ENCODE data around the gene OTX2.

The OTX2 gene

GRCh38 chr14:56854325-56854724 lies 44.0 kb upstream of the OTX2 start:
- no peak overlapping the region for H3K27ac ChIP-seq (replicated peaks; ENCODE audit: low read length)
- no peak overlapping the region for H2BK12ac ChIP-seq (ENCODE audit: low read length)
- no peak overlapping the region for H2BK120ac ChIP-seq (ENCODE audit: low read depth, low read length)
- H3K4me1 ChIP-seq (ENCODE audit: control insufficient read depth in 2 of 2, insufficient read depth in 1 of 2, low read depth in 1 of 2, low read length in 2 of 2) = peaks cover 7 to 13% of the 10 kb centered on the region in 2 donors
- H4K91ac ChIP-seq (ENCODE audit: low read depth, low read length, poor library complexity) = no peak overlapping the region
- no peak for DNase-seq (ENCODE audit: low spot score)
- no peak overlapping the region for H3K14ac ChIP-seq (ENCODE audit: low read length)
- no peak overlapping the region for H4K8ac ChIP-seq (ENCODE audit: low read depth, low read length)
- H3K18ac ChIP-seq (ENCODE audit: low read length) = no peak overlapping the region
- H3K23ac ChIP-seq (ENCODE audit: low read depth, low read length, poor library complexity) = no peak overlapping the region
- no peak overlapping the region for H2AFZ ChIP-seq (ENCODE audit: low read length)
- no peak overlapping the region for H3K4ac ChIP-seq (ENCODE audit: low read length)
- H3K4me2 ChIP-seq (ENCODE audit: insufficient read depth, low read length, poor library complexity, severe bottlenecking) = no peak overlapping the region
- WGBS, 2 donors (ENCODE audit: extremely low coverage in 2 of 2, insufficient read length in 2 of 2, insufficient replicate concordance in 1 of 2) = no CpG with 5 or more reads among the region's 2 CpGs
- no peak overlapping the region for H3K9ac ChIP-seq (ENCODE audit: low read depth, low read length, poor library complexity)
- no peak overlapping the region for H3K4me3 ChIP-seq (ENCODE audit: low read length in 2 of 2)
- H3K36me3 ChIP-seq (replicated peaks in 1 of 2; ENCODE audit: control insufficient read depth in 2 of 2, insufficient read depth in 2 of 2, low read length in 2 of 2) = no peaks in the 10 kb centered on the region
- peaks cover 0 to 59% (median 0%) of the 10 kb centered on the region in 3 experiments for H3K27me3 ChIP-seq (ENCODE audit: control insufficient read depth in 3 of 3, insufficient read depth in 3 of 3, low read depth in 1 of 3, low read length in 3 of 3)
- no peak overlapping the region for H2AK5ac ChIP-seq (ENCODE audit: low read depth, low read length)
- H3K9me3 ChIP-seq (replicated peaks in 1 of 2; ENCODE audit: control insufficient read depth in 2 of 2, insufficient read depth in 1 of 2, low read depth in 1 of 2, low read length in 2 of 2) = no peaks in the 10 kb centered on the region
- no peaks in the 10 kb centered on the region for H3K79me1 ChIP-seq (ENCODE audit: low read depth, low read length)
- no peak overlapping the region for H2BK15ac ChIP-seq (ENCODE audit: low read length)
- no peak overlapping the region for H2BK5ac ChIP-seq (ENCODE audit: low read length)

- DNase-seq (ENCODE audit: low spot score) = no peak
- peaks cover 0 to 11% of the 10 kb centered on the region in 2 donors for H3K4me1 ChIP-seq (ENCODE audit: control insufficient read depth in 2 of 2, insufficient read depth in 1 of 2, low read depth in 1 of 2, low read length in 2 of 2)
- no CpG with 5 or more reads among the region's 11 CpGs for WGBS, 2 donors (ENCODE audit: extremely low coverage in 2 of 2, insufficient read length in 2 of 2, insufficient replicate concordance in 1 of 2)
- no peak overlapping the region for H2AFZ ChIP-seq (ENCODE audit: low read length)
- no peak overlapping the region for H3K9ac ChIP-seq (ENCODE audit: low read depth, low read length, poor library complexity)
- H3K4me3 ChIP-seq (ENCODE audit: low read length in 2 of 2) = no peak overlapping the region
- H3K27ac ChIP-seq (replicated peaks; ENCODE audit: low read length) = no peak overlapping the region
- peaks cover 0 to 59% (median 0%) of the 10 kb centered on the region in 3 experiments for H3K27me3 ChIP-seq (ENCODE audit: control insufficient read depth in 3 of 3, insufficient read depth in 3 of 3, low read depth in 1 of 3, low read length in 3 of 3)
- H3K23ac ChIP-seq (ENCODE audit: low read depth, low read length, poor library complexity) = no peak overlapping the region
- no peak overlapping the region for H3K4me2 ChIP-seq (ENCODE audit: insufficient read depth, low read length, poor library complexity, severe bottlenecking)
- no peak overlapping the region for H4K8ac ChIP-seq (ENCODE audit: low read depth, low read length)
- no peak overlapping the region for H2AK5ac ChIP-seq (ENCODE audit: low read depth, low read length)
- no peak overlapping the region for H3K14ac ChIP-seq (ENCODE audit: low read length)
- H3K4ac ChIP-seq (ENCODE audit: low read length) = no peak overlapping the region
- H3K18ac ChIP-seq (ENCODE audit: low read length) = no peak overlapping the region
- no peak overlapping the region for H2BK15ac ChIP-seq (ENCODE audit: low read length)
- H2BK12ac ChIP-seq (ENCODE audit: low read length) = no peak overlapping the region
- no peaks in the 10 kb centered on the region for H3K79me1 ChIP-seq (ENCODE audit: low read depth, low read length)
- no peak overlapping the region for H2BK120ac ChIP-seq (ENCODE audit: low read depth, low read length)
- H2BK5ac ChIP-seq (ENCODE audit: low read length) = no peak overlapping the region
- no peak overlapping the region for H4K91ac ChIP-seq (ENCODE audit: low read depth, low read length, poor library complexity)
- H3K9me3 ChIP-seq (replicated peaks in 1 of 2; ENCODE audit: control insufficient read depth in 2 of 2, insufficient read depth in 1 of 2, low read depth in 1 of 2, low read length in 2 of 2) = no peaks in the 10 kb centered on the region
- H3K36me3 ChIP-seq (replicated peaks in 1 of 2; ENCODE audit: control insufficient read depth in 2 of 2, insufficient read depth in 2 of 2, low read length in 2 of 2) = no peaks in the 10 kb centered on the region
Observed at GRCh38 chr14:56846970-56847930, 37.0 kb upstream of the OTX2 start.

GRCh38 chr14:56844406-56845002 lies 34.2 kb upstream of the OTX2 start:
- Histone ChIP-seq H2BK120ac (ENCODE audit: low read depth, low read length) (no peak overlapping the region), H3K9me3 (replicated peaks in 1 of 2; ENCODE audit: control insufficient read depth in 2 of 2, insufficient read depth in 1 of 2, low read depth in 1 of 2, low read length in 2 of 2) (no peaks in the 10 kb centered on the region), H2BK15ac (ENCODE audit: low read length) (no peak overlapping the region), H3K4me1 (ENCODE audit: control insufficient read depth in 2 of 2, insufficient read depth in 1 of 2, low read depth in 1 of 2, low read length in 2 of 2) (peaks cover 0 to 8% of the 10 kb centered on the region in 2 donors), H2BK5ac (ENCODE audit: low read length) (no peak overlapping the region), H2AK5ac (ENCODE audit: low read depth, low read length) (no peak overlapping the region), H3K18ac (ENCODE audit: low read length) (no peak overlapping the region), H4K91ac (ENCODE audit: low read depth, low read length, poor library complexity) (no peak overlapping the region), H3K14ac (ENCODE audit: low read length) (no peak overlapping the region), H2AFZ (ENCODE audit: low read length) (no peak overlapping the region), H3K79me1 (ENCODE audit: low read depth, low read length) (no peaks in the 10 kb centered on the region), H3K36me3 (replicated peaks in 1 of 2; ENCODE audit: control insufficient read depth in 2 of 2, insufficient read depth in 2 of 2, low read length in 2 of 2) (no peaks in the 10 kb centered on the region), H3K27ac (replicated peaks; ENCODE audit: low read length) (no peak overlapping the region), H3K4me2 (ENCODE audit: insufficient read depth, low read length, poor library complexity, severe bottlenecking) (no peak overlapping the region), H3K27me3 (ENCODE audit: control insufficient read depth in 3 of 3, insufficient read depth in 3 of 3, low read depth in 1 of 3, low read length in 3 of 3) (peaks cover 0 to 49% (median 0%) of the 10 kb centered on the region in 3 experiments), H3K4me3 (ENCODE audit: low read length in 2 of 2) (no peak overlapping the region), H3K4ac (ENCODE audit: low read length) (no peak overlapping the region), H4K8ac (ENCODE audit: low read depth, low read length) (no peak overlapping the region), H3K9ac (ENCODE audit: low read depth, low read length, poor library complexity) (no peak overlapping the region), H2BK12ac (ENCODE audit: low read length) (no peak overlapping the region), H3K23ac (ENCODE audit: low read depth, low read length, poor library complexity) (no peak overlapping the region)
- no peak for DNase-seq (ENCODE audit: low spot score)
- WGBS, 2 donors (ENCODE audit: extremely low coverage in 2 of 2, insufficient read length in 2 of 2, insufficient replicate concordance in 1 of 2) = no CpG with 5 or more reads among the region's 16 CpGs

- H3K18ac ChIP-seq (ENCODE audit: low read length) = no peak overlapping the region
- peaks cover 0 to 3% of the 10 kb centered on the region in 2 donors for H3K4me1 ChIP-seq (ENCODE audit: control insufficient read depth in 2 of 2, insufficient read depth in 1 of 2, low read depth in 1 of 2, low read length in 2 of 2)
- no CpG with 5 or more reads among the region's 3 CpGs for WGBS, 2 donors (ENCODE audit: extremely low coverage in 2 of 2, insufficient read length in 2 of 2, insufficient replicate concordance in 1 of 2)
- H3K79me1 ChIP-seq (ENCODE audit: low read depth, low read length) = no peaks in the 10 kb centered on the region
- H3K14ac ChIP-seq (ENCODE audit: low read length) = no peak overlapping the region
- H2BK12ac ChIP-seq (ENCODE audit: low read length) = no peak overlapping the region
- no peak overlapping the region for H3K27ac ChIP-seq (replicated peaks; ENCODE audit: low read length)
- H2AK5ac ChIP-seq (ENCODE audit: low read depth, low read length) = no peak overlapping the region
- H3K4me3 ChIP-seq (ENCODE audit: low read length in 2 of 2) = no peak overlapping the region
- no peak overlapping the region for H3K4me2 ChIP-seq (ENCODE audit: insufficient read depth, low read length, poor library complexity, severe bottlenecking)
- no peak overlapping the region for H2BK15ac ChIP-seq (ENCODE audit: low read length)
- H2BK5ac ChIP-seq (ENCODE audit: low read length) = no peak overlapping the region
- no peak overlapping the region for H3K4ac ChIP-seq (ENCODE audit: low read length)
- H4K91ac ChIP-seq (ENCODE audit: low read depth, low read length, poor library complexity) = no peak overlapping the region
- H2AFZ ChIP-seq (ENCODE audit: low read length) = no peak overlapping the region
- no peak overlapping the region for H2BK120ac ChIP-seq (ENCODE audit: low read depth, low read length)
- no peak overlapping the region for H4K8ac ChIP-seq (ENCODE audit: low read depth, low read length)
- no peak for DNase-seq (ENCODE audit: low spot score)
- H3K27me3 ChIP-seq (ENCODE audit: control insufficient read depth in 3 of 3, insufficient read depth in 3 of 3, low read depth in 1 of 3, low read length in 3 of 3) = peaks cover 0 to 26% (median 0%) of the 10 kb centered on the region in 3 experiments
- no peak overlapping the region for H3K9ac ChIP-seq (ENCODE audit: low read depth, low read length, poor library complexity)
- no peaks in the 10 kb centered on the region for H3K9me3 ChIP-seq (replicated peaks in 1 of 2; ENCODE audit: control insufficient read depth in 2 of 2, insufficient read depth in 1 of 2, low read depth in 1 of 2, low read length in 2 of 2)
- H3K36me3 ChIP-seq (replicated peaks in 1 of 2; ENCODE audit: control insufficient read depth in 2 of 2, insufficient read depth in 2 of 2, low read length in 2 of 2) = no peaks in the 10 kb centered on the region
- no peak overlapping the region for H3K23ac ChIP-seq (ENCODE audit: low read depth, low read length, poor library complexity)
Observed at GRCh38 chr14:56841611-56842010, 31.3 kb upstream of the OTX2 start.
